Dermis blood vessel endothelial cell (primary cell): ENCODE results near the gene NGDN. TPM values are rescaled to one million over a fixed set of nuclear protein-coding genes. Genes with fewer than 3 reads are reported as not detected.
"Not testable (repeated sequence)": the region's sequence is repeated elsewhere in the genome, so short reads cannot be mapped to it uniquely, and the experiment has no call there.

Source experiments
- DNase-seq: peaks from one replicate; pipeline ENCODE4 v3.0.0; 2010
- total RNA-seq: library from RNA; depleted of rRNA; stranded (reverse); fragments of >200 nt; gene quantifications from 2 replicates; pipeline ENCODE4 v1.2.3, GENCODE V29; 2014

The NGDN gene, protein sequence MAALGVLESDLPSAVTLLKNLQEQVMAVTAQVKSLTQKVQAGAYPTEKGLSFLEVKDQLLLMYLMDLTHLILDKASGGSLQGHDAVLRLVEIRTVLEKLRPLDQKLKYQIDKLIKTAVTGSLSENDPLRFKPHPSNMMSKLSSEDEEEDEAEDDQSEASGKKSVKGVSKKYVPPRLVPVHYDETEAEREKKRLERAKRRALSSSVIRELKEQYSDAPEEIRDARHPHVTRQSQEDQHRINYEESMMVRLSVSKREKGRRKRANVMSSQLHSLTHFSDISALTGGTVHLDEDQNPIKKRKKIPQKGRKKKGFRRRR
- total RNA-seq, result 42.5 and 61.8 TPM in 2 replicates

GRCh38 chr14:23469127-23469905 lies at the start of gene NGDN:
TSS of gene NGDN (plus strand) at chr14:23469703. CDS start at chr14:23469716, 13 bp downstream.
- DNase-seq, result peak; percentile 100

DNA sequence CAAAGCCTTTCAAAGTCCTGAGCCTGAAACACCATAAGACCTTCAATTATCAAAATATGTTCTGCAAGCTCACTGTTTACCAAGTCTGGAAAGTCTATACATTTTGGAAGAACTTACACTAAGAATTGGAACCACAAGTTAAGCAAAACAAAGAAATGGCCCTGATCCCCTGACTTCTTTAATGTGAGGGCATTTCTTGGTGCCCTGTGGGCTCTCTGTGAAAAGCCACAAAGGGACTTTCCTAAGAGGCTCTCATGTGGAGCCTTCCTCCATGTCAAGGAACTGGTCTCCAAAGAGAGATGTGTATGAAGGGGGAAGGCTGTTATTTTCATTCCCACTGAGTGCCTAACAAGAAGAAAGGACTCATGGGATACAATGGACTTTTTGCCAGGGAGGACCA lies 47.9 kb upstream of the NGDN start:
- no peak for DNase-seq

DNA sequence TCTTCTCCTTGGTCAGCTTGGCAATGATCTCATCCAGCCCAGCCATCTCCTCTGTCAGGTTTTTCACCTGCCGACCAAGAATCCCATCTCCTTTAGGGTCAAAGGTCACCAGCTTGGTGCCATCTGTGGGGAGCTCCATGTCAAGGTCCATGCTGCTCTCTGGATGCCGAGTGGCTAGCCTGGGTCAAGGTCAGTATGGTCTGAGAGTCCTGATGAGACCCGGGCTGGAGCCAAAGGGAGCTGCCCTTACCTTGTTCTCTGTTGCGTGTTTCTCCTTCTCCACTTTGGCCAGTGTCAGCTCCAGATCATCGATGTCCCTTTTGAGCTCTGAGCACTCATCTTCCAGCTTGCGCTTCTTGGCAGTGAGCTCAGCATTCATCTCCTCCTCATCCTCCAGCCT lies 45.8 kb upstream of the NGDN start:
- no peak for DNase-seq

- DNase-seq, result no peak
Observed at GRCh38 chr14:23425169-23425568, 44.3 kb upstream of the NGDN start.

- not testable (repeated sequence) for DNase-seq
Observed at GRCh38 chr14:23425798-23426197, 43.7 kb upstream of the NGDN start.

GRCh38 chr14:23428686-23429495 lies 40.6 kb upstream of the NGDN start:
- no peak for DNase-seq

DNA sequence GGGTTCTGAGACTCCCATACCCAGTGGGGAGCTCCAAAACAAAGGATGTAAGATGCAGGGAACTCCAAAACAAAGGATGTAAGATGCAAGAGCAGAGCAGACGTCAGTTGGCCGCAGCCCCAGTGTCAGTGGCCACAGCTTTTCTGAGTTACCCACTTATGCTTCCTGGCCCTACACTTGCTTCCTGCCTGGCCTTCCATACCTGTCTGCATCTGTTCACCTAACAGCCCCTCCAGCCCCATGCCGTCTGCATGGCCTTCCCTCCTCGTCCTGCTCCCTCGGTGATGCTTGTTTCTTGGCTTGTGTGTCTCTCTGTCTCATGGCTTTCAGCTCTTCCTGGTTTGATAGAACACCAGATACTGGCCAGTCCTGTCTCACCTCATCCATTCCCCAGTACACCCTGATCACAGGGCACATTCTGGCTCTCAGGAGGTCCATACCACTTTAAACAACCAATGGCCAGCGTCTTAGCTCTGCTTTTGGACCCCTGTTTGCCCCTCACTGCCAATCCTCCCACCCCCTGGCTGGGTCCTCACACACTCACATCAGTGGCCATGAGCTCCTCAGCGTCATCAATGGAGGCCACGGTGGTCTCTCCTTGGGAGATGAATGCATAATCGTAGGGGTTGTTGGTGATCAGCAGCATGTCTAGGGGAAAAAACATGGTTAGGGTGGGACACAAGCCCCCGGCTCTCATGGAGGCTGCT lies 39.3 kb upstream of the NGDN start:
- DNase-seq, result no peak

GRCh38 chr14:23430723-23431085 lies 38.8 kb upstream of the NGDN start:
- no peak for DNase-seq

DNA sequence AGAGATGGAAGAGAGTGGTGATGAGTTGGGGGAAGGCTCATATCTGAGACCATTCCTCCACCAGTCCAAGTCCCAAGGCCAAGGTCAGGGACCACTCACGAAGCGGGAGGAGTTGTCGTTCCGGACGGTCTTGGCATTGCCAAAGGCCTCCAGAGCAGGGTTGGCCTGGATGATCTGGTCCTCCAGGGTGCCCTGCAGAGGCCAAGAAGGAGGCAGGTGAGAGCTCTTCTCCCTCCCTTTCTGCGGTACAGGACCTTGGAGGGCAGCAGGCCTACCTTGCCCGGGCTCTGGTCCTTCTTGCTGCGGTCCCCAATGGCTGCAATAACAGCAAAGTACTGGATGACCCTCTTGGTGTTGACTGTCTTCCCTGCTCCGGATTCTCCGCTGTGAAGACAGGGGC lies 38.0 kb upstream of the NGDN start:
- no peak for DNase-seq

GRCh38 chr14:23432102-23432925 lies 37.2 kb upstream of the NGDN start:
- no peak for DNase-seq

DNA sequence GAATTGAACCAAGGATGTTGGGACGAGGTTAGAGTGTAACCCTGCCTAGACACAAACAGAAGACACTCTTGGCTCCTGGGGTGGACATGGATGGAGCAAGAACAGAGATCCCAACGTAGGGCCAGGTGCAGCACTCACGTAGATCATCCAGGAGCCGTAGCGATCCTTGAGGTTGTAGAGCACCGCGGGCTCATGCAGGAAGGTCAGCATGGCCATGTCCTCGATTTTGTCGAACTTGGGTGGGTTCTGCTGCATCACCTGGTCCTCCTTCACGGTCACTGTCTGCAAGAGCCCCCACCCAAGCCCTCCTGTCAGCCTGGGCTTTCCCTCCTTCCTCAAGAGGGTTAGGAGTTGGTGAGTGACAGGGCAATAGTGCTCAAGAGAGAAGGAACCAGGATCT lies 36.6 kb upstream of the NGDN start:
- DNase-seq, result no peak

GRCh38 chr14:23433457-23433856 lies 36.0 kb upstream of the NGDN start:
- DNase-seq, result no peak

GRCh38 chr14:23434488-23435222 lies 34.8 kb upstream of the NGDN start:
- no peak for DNase-seq

- no peak for DNase-seq
Observed at GRCh38 chr14:23435543-23436326, 33.8 kb upstream of the NGDN start, which contains the start of gene MYH7. TSS of gene MYH7 (minus strand) at chr14:23435660. CDS start at chr14:23433732, 1,928 bp downstream.

DNA sequence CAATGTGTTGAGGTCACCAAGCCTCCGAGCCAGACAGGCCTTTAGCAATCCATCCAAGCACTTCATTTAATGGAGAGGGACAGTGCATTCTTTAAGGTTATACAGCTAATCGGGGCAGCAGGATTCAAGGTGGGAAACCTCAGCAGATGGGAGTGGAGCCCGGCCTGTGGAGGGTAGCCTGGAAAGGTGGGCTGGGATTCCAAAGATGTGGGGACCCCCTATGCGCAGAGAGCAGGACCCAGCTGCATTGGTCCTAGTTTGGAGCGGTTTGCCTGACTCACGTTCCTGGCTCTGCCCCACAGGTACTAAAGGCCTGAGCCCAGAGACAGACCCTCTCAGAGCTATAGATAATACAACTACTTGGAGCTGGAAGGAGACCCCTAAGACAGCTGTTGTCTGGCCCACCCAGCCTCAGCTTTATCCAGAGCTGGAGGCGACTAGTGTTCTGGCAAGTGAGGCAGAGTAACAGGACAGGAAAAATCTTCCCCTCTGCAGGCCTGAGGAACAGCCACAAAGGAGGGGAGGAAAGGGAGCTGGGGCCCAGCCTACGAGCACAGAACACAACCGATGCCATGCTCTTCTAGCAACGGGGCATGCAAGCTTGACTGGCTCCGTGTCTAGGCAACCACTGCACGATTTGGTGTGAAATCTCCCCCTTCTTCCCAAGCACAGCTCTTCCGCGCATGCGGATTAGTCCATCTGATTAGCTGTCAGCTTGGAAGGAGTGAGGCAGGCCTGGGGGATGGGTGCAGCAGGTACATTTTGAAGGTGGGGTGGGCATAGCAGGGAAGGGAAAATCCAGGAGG lies 33.0 kb upstream of the NGDN start:
- no peak for DNase-seq

- no peak for DNase-seq
Observed at GRCh38 chr14:23437133-23438100, 32.1 kb upstream of the NGDN start.

- no peak for DNase-seq
Observed at GRCh38 chr14:23438101-23438971, 31.2 kb upstream of the NGDN start.
